ENCODE measurements around the gene RABEPK.
A peak's percentile ranks its signal among the peaks of the same experiment; 100 is the strongest.
"Not testable (repeated sequence)": the region's sequence is repeated elsewhere in the genome, so short reads cannot be mapped to it uniquely, and the experiment has no call there.

The RABEPK gene

GRCh38 chr9:125200216-125201047 lies at the start of gene RABEPK:
Gene RABEPK (plus strand): TSS chr9:125200542. CDS start chr9:125203014, 2,472 bp downstream.
- peak; percentile 98 for DNase-seq (ENCODE audit: low spot score)

- no peak for DNase-seq (ENCODE audit: low spot score)
Observed at GRCh38 chr9:125151730-125152129, 48.6 kb upstream of the RABEPK start.

- DNase-seq (ENCODE audit: low spot score), result no peak
Observed at GRCh38 chr9:125153712-125154367, 46.5 kb upstream of the RABEPK start.

GRCh38 chr9:125156551-125156950 lies 43.8 kb upstream of the RABEPK start:
- DNase-seq (ENCODE audit: low spot score), result no peak

- DNase-seq (ENCODE audit: low spot score), result no peak
Observed at GRCh38 chr9:125160750-125161149, 39.6 kb upstream of the RABEPK start.

GRCh38 chr9:125161284-125161918 lies 38.9 kb upstream of the RABEPK start:
- peak; percentile 20 for DNase-seq (ENCODE audit: low spot score)

GRCh38 chr9:125162891-125163290 lies 37.5 kb upstream of the RABEPK start:
- DNase-seq (ENCODE audit: low spot score), result not testable (repeated sequence)

- no peak for DNase-seq (ENCODE audit: low spot score)
Observed at GRCh38 chr9:125166762-125167161, 33.6 kb upstream of the RABEPK start.

GRCh38 chr9:125169895-125170294 lies 30.4 kb upstream of the RABEPK start:
- DNase-seq (ENCODE audit: low spot score), result no peak

GRCh38 chr9:125172031-125172755 lies 28.1 kb upstream of the RABEPK start:
- DNase-seq (ENCODE audit: low spot score), result peak; percentile 13

- DNase-seq (ENCODE audit: low spot score), result peak; percentile 40
Observed at GRCh38 chr9:125176636-125177035, 23.7 kb upstream of the RABEPK start.

- DNase-seq (ENCODE audit: low spot score), result no peak
Observed at GRCh38 chr9:125177888-125178287, 22.5 kb upstream of the RABEPK start.

- not testable (repeated sequence) for DNase-seq (ENCODE audit: low spot score)
Observed at GRCh38 chr9:125179776-125180175, 20.6 kb upstream of the RABEPK start.

- no peak for DNase-seq (ENCODE audit: low spot score)
Observed at GRCh38 chr9:125180876-125181275, 19.5 kb upstream of the RABEPK start.

GRCh38 chr9:125181756-125182155 lies 18.6 kb upstream of the RABEPK start:
- not testable (repeated sequence) for DNase-seq (ENCODE audit: low spot score)

- DNase-seq (ENCODE audit: low spot score), result no peak
Observed at GRCh38 chr9:125183054-125183453, 17.3 kb upstream of the RABEPK start.

- DNase-seq (ENCODE audit: low spot score), result no peak
Observed at GRCh38 chr9:125183561-125183960, 16.8 kb upstream of the RABEPK start.

- DNase-seq (ENCODE audit: low spot score), result peak; percentile 19
Observed at GRCh38 chr9:125189011-125189360, 11.4 kb upstream of the RABEPK start.

- DNase-seq (ENCODE audit: low spot score), result peak; percentile 98
Observed at GRCh38 chr9:125189361-125190289, 10.7 kb upstream of the RABEPK start, which contains the start of gene PPP6C. Gene PPP6C (minus strand): TSS chr9:125189803. CDS start chr9:125189718, 85 bp downstream.

- DNase-seq (ENCODE audit: low spot score), result no peak
Observed at GRCh38 chr9:125190361-125190801, 10.0 kb upstream of the RABEPK start.

- not testable (repeated sequence) for DNase-seq (ENCODE audit: low spot score)
Observed at GRCh38 chr9:125194466-125194865, 5.9 kb upstream of the RABEPK start.

All from AG20443 (cell line).